Neuronal stem cell (in vitro differentiated cells): Measurements from ENCODE around the gene WDR87.

Experiments used
- DNase-seq: peaks from one replicate; pipeline ENCODE4 v3.0.0-alpha.2; 2013; ENCODE audit warnings: low spot score
- H2AFZ ChIP-seq: one replicate; pipeline ENCODE4 v1.6.1; 2013; ENCODE audit warnings: mild to moderate bottlenecking, low read length, inconsistent platforms
- H2AK5ac ChIP-seq: 2 replicates; pipeline ENCODE4 v1.6.1; 2013; ENCODE audit warnings: low read depth, mild to moderate bottlenecking, inconsistent platforms, low read length, moderate library complexity, mixed read lengths
- H2BK120ac ChIP-seq: 2 replicates; pipeline ENCODE4 v1.6.1; 2013; ENCODE audit warnings: low read depth, mild to moderate bottlenecking, inconsistent platforms, low read length, moderate library complexity, mixed read lengths
- H2BK12ac ChIP-seq: one replicate; pipeline ENCODE4 v1.6.1; 2013; ENCODE audit warnings: low read length, inconsistent platforms
- H2BK15ac ChIP-seq: 2 replicates; pipeline ENCODE4 v1.6.1; 2013; ENCODE audit warnings: mild to moderate bottlenecking, low read length, inconsistent platforms, mixed read lengths
- H2BK5ac ChIP-seq: one replicate; pipeline ENCODE4 v1.6.1; 2013; ENCODE audit warnings: inconsistent platforms, mild to moderate bottlenecking, low read length, moderate library complexity
- H3K14ac ChIP-seq: one replicate; pipeline ENCODE4 v1.6.1; 2013; ENCODE audit warnings: low read length, inconsistent platforms
- H3K18ac ChIP-seq: 2 replicates; pipeline ENCODE4 v1.6.1; 2013; ENCODE audit warnings: low read length, inconsistent platforms
- H3K23ac ChIP-seq: 2 replicates; pipeline ENCODE4 v1.6.1; 2013; ENCODE audit warnings: low read depth, mild to moderate bottlenecking, mixed read lengths, low read length, inconsistent platforms; ENCODE audit not compliant: poor library complexity
- H3K27ac ChIP-seq: replicated peaks from 3 replicates; pipeline ENCODE4 v1.5.1; 2013; ENCODE audit warnings: low read length, inconsistent platforms
- H3K27me3 ChIP-seq, 3 experiments: 2 replicates each; pipeline ENCODE4 v1.6.1; 2013; ENCODE audit warnings: low read length in 3 of 3, mild to moderate bottlenecking in 2 of 3, inconsistent platforms in 1 of 3, low read depth in 1 of 3, mixed read lengths in 1 of 3, moderate library complexity in 1 of 3; ENCODE audit not compliant: control insufficient read depth in 3 of 3, insufficient read depth in 3 of 3
- H3K36me3 ChIP-seq, 2 donors: replicated peaks in 1 of 2; 2 replicates each; pipeline ENCODE4 v1.6.1; 2013; ENCODE audit warnings: low read length in 2 of 2; ENCODE audit not compliant: control insufficient read depth in 2 of 2, insufficient read depth in 2 of 2
- H3K4ac ChIP-seq: 2 replicates; pipeline ENCODE4 v1.6.1; 2013; ENCODE audit warnings: inconsistent platforms, mild to moderate bottlenecking, low read length, moderate library complexity
- H3K4me1 ChIP-seq, 2 donors: 1 replicate in 1 of 2; 2 replicates in 1 of 2; pipeline ENCODE4 v1.6.1; 2013; ENCODE audit warnings: low read length in 2 of 2, low read depth in 1 of 2; ENCODE audit not compliant: control insufficient read depth in 2 of 2, insufficient read depth in 1 of 2
- H3K4me2 ChIP-seq: one replicate; pipeline ENCODE4 v1.6.1; 2013; ENCODE audit warnings: mild to moderate bottlenecking, low read length, inconsistent platforms; ENCODE audit not compliant: insufficient read depth, poor library complexity, severe bottlenecking
- H3K4me3 ChIP-seq, 2 donors: 2 replicates each; pipeline ENCODE4 v1.5.1; 2013; ENCODE audit warnings: low read length in 2 of 2, mild to moderate bottlenecking in 2 of 2, inconsistent platforms in 1 of 2, moderate library complexity in 1 of 2
- H3K79me1 ChIP-seq: one replicate; pipeline ENCODE4 v1.6.1; 2013; ENCODE audit warnings: low read depth, mild to moderate bottlenecking, inconsistent platforms, low read length, moderate library complexity
- H3K9ac ChIP-seq: one replicate; pipeline ENCODE4 v1.6.1; 2013; ENCODE audit warnings: mild to moderate bottlenecking, low read depth, low read length, inconsistent platforms; ENCODE audit not compliant: poor library complexity
- H3K9me3 ChIP-seq, 2 donors: replicated peaks in 1 of 2; 2 replicates each; pipeline versions ENCODE3 to v1.6.1; 2013; ENCODE audit warnings: low read length in 2 of 2, mild to moderate bottlenecking in 2 of 2, inconsistent platforms in 1 of 2, low read depth in 1 of 2, mixed read lengths in 1 of 2, moderate library complexity in 1 of 2; ENCODE audit not compliant: control insufficient read depth in 2 of 2, insufficient read depth in 1 of 2
- H4K8ac ChIP-seq: one replicate; pipeline ENCODE4 v1.6.1; 2013; ENCODE audit warnings: low read depth, mild to moderate bottlenecking, inconsistent platforms, low read length, moderate library complexity
- H4K91ac ChIP-seq: one replicate; pipeline ENCODE4 v1.6.1; 2013; ENCODE audit warnings: low read length, low read depth, mild to moderate bottlenecking, inconsistent platforms; ENCODE audit not compliant: poor library complexity
- WGBS, 2 donors: extraction: QIAGEN DNeasy Blood & Tissue Kit; methylation state at CpG; one replicate each; pipeline ENCODE4 v1.1.7; 2013; ENCODE audit warnings: missing lambda C conversion rate in 2 of 2, mixed read lengths in 1 of 2; ENCODE audit not compliant: insufficient read length in 2 of 2, insufficient replicate concordance in 1 of 2; ENCODE audit errors: extremely low coverage in 2 of 2; 5-methylcytosine and 5-hydroxymethylcytosine counted together

The WDR87 gene

DNA sequence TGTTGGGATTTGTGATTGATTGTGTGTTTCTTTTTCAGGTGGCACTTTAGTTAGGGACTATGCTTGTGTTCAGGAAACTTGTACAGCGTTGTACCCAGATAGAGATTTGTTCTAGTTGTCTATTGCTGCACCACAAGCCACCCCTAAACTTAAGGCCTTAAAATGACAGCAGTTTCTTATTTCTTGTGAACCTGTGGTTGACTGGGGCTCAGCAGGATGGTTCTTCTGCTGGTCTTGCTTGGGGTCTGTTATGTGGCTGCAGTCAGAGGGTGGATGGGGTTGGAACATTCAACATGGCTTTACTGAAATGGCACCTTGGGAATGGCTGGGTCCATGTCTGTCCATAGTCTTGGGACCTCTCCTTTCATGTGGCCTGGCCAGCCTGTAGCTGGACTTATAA, 28.9 kb upstream of the WDR87 start:
- WGBS, 2 donors = no CpG with 5 or more reads among the region's 1 CpG
- peaks cover 8 to 26% of the 10 kb centered on the region in 2 donors for H3K9me3 ChIP-seq
- H2BK120ac ChIP-seq = no peak overlapping the region
- no peak overlapping the region for H3K27ac ChIP-seq
- peaks cover 8% of the 10 kb centered on the region for H3K79me1 ChIP-seq
- no peak overlapping the region for H3K4ac ChIP-seq
- H3K27me3 ChIP-seq = no peaks in the 10 kb centered on the region
- no peak overlapping the region for H4K8ac ChIP-seq
- no peak overlapping the region for H2BK15ac ChIP-seq
- peaks cover 10 to 18% of the 10 kb centered on the region in 2 donors for H3K4me1 ChIP-seq
- no peak overlapping the region for H3K14ac ChIP-seq
- H3K4me3 ChIP-seq = no peak overlapping the region
- DNase-seq = no peak
- H4K91ac ChIP-seq = no peak overlapping the region
- H2AFZ ChIP-seq = no peak overlapping the region
- H2AK5ac ChIP-seq = no peak overlapping the region
- no peak overlapping the region for H3K18ac ChIP-seq
- no peak overlapping the region for H2BK5ac ChIP-seq
- no peak overlapping the region for H2BK12ac ChIP-seq
- peaks cover 2 to 13% of the 10 kb centered on the region in 2 donors for H3K36me3 ChIP-seq
- H3K9ac ChIP-seq = no peak overlapping the region
- H3K23ac ChIP-seq = no peak overlapping the region
- no peak overlapping the region for H3K4me2 ChIP-seq

DNA sequence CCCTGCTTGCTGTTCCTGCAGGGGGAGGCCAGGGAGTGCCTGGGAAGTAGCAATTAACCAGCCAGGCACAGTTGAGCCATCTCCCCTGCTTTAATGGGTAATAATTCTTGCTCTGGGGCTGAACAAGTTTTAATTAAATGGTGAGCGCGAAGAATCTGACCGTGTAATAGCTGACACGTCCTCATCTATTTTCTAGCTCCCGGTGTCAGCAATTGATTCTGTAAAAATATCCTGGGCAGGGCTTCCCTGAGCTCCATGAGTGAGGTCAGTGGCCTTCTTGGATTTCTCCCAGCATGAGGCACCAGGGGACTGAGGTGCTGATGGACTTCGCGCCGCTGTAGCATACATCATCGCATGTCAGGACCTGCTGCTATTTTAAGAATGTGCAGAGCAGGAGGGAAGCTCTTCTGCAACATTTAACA, 27.6 kb upstream of the WDR87 start:
- H3K4me2 ChIP-seq = no peak overlapping the region
- H2BK120ac ChIP-seq = no peak overlapping the region
- peaks cover 10 to 18% of the 10 kb centered on the region in 2 donors for H3K4me1 ChIP-seq
- H3K9me3 ChIP-seq = peaks cover 8 to 25% of the 10 kb centered on the region in 2 donors
- WGBS, 2 donors = no CpG with 5 or more reads among the region's 9 CpGs
- no peak overlapping the region for H4K91ac ChIP-seq
- no peak overlapping the region for H2BK12ac ChIP-seq
- peaks cover 2 to 11% of the 10 kb centered on the region in 2 donors for H3K36me3 ChIP-seq
- H2BK5ac ChIP-seq = no peak overlapping the region
- no peak overlapping the region for H3K4ac ChIP-seq
- peaks cover 8% of the 10 kb centered on the region for H3K79me1 ChIP-seq
- no peak overlapping the region for H3K9ac ChIP-seq
- no peak overlapping the region for H2AK5ac ChIP-seq
- H2BK15ac ChIP-seq = no peak overlapping the region
- H4K8ac ChIP-seq = no peak overlapping the region
- no peak overlapping the region for H3K14ac ChIP-seq
- DNase-seq = no peak
- no peaks in the 10 kb centered on the region for H3K27me3 ChIP-seq
- H2AFZ ChIP-seq = no peak overlapping the region
- H3K4me3 ChIP-seq = no peak overlapping the region
- no peak overlapping the region for H3K23ac ChIP-seq
- no peak overlapping the region for H3K27ac ChIP-seq
- no peak overlapping the region for H3K18ac ChIP-seq

DNA sequence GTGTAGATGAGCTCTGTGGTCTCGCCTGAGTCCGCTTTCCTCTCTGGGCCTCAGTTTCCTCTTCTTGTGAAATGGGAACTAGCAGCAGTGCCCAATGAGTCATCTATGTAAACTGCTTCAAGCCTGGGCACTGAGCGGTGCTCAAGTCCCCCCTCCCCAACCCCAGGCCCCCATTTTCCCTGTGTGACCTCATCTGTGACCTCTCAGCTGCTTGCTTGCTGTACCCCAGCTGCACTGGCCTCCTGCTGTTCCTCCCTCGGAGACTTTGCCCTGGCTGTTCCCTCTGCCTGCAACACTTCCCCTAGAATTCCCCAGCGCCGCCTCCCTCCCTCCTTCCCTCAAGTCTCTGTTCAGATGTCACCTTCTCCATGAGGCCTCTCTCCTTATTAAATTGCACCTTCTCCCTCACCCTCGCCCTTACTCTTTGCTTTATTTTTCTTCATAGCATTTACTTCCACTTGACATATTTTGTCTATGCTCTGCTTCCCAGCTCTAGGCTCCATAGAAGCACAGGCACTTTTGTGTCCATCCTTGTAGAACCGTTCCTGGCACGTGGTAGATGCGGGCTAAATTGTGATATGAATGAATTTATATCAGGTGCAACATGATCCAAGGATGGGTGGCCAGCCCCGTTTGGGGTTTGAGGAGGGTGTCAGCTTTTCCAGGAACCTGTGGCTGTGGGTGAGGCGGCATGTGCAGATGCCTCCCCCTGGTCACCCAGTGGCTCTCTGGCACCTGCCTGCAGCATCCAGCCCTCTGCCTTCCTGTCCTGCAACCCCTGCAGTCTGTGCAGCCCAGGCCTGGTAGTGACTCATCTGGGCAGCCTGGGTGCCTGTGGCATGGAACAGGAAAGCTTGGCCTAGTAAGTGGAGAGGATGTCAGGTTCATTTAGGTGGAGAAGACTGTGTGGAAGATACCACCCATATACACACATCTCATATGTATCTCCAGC, 26.9 kb upstream of the WDR87 start:
- Histone ChIP-seq H3K27ac (no peak overlapping the region), H3K4me2 (no peak overlapping the region), H3K9ac (no peak overlapping the region), H4K91ac (no peak overlapping the region), H3K36me3 (peaks cover 2 to 9% of the 10 kb centered on the region in 2 donors), H3K4me1 (peaks cover 14 to 19% of the 10 kb centered on the region in 2 donors), H2AFZ (no peak overlapping the region), H2BK5ac (no peak overlapping the region), H3K27me3 (no peaks in the 10 kb centered on the region), H3K79me1 (peaks cover 8% of the 10 kb centered on the region), H2BK120ac (no peak overlapping the region), H3K23ac (peak overlapping the region; percentile 6), H3K4me3 (no peak overlapping the region), H4K8ac (no peak overlapping the region), H3K14ac (no peak overlapping the region), H3K4ac (no peak overlapping the region), H2BK12ac (no peak overlapping the region), H2AK5ac (no peak overlapping the region), H3K9me3 (peaks cover 8 to 18% of the 10 kb centered on the region in 2 donors), H3K18ac (peak overlapping the region; percentile 54), H2BK15ac (no peak overlapping the region)
- no CpG with 5 or more reads among the region's 12 CpGs for WGBS, 2 donors
- DNase-seq = no peak

DNA sequence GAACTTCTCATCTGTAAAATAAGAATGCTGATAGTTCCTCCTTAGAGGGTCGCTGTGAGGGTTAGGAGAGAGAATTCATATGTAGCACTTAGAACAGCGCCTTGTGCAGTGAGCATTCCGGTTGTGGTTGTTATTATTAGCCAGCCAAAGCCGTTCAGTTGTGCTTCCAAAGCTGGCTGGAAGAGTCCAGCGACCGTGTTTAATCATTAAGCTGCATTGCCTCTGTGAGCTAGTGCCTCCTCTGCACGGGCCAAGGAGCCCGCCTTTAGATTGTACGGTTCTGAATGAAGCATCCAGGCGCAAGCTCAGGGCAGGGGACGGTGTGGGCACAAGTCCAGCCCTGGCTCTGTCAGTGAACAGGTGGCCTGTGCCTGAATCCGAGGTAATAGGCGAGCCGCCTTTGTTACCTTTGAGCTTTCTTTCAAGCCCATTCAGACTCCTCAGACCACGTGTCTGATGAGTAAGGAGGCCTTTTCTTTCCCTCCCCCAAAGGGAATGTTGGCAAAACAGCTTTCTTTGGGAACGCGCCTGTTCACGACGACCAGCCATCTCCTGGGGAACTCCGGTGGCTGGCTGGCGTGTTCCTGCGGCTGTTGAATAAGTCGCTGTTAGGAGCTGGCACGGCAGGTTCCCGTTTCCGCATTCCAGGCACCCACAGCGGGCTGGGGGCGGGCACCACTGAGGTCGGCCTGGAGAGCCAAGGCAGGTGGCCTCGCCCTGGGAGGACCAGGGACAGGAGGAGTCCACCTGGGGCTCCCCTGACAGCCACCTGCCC, 25.7 kb upstream of the WDR87 start:
- Histone ChIP-seq H3K4me3 (no peak overlapping the region), H3K36me3 (peaks cover 2 to 9% of the 10 kb centered on the region in 2 donors), H2AFZ (peak overlapping the region; percentile 45), H4K8ac (no peak overlapping the region), H2BK15ac (no peak overlapping the region), H3K9me3 (peaks cover 6 to 14% of the 10 kb centered on the region in 2 donors), H3K79me1 (peaks cover 8% of the 10 kb centered on the region), H4K91ac (no peak overlapping the region), H3K9ac (peak overlapping the region; percentile 38), H2AK5ac (no peak overlapping the region), H3K4me2 (peak overlapping the region; percentile 80), H3K4me1 (peaks cover 14 to 19% of the 10 kb centered on the region in 2 donors), H3K27me3 (no peaks in the 10 kb centered on the region), H3K18ac (peak overlapping the region; percentile 86), H3K27ac (peak overlapping the region; percentile 54), H2BK120ac (no peak overlapping the region), H3K14ac (peak overlapping the region; percentile 56), H3K23ac (no peak overlapping the region), H2BK5ac (no peak overlapping the region), H3K4ac (no peak overlapping the region), H2BK12ac (no peak overlapping the region)
- peak; percentile 70 for DNase-seq
- WGBS, 2 donors = no CpG with 5 or more reads among the region's 30 CpGs
